Uterus (tissue), 2 donors: ENCODE measurements around the gene TMEM120B.

Experiments used
- CTCF ChIP-seq, 4 experiments: fragments of 200-600 bp in 2 of 4; fragments of 450-650 bp in 2 of 4; sonication (generic) in 2 of 4; IDR thresholded peaks; one replicate each; pipeline ENCODE4 v1.5.1; 2016 to 2019; ENCODE audit warnings: antibody characterized with exemption in 4 of 4, mild to moderate bottlenecking in 2 of 4, moderate library complexity in 1 of 4
- POLR2A ChIP-seq, 2 donors: fragments of 450-650 bp; IDR thresholded peaks; one replicate each; pipeline ENCODE4 v1.6.1; 2016; ENCODE audit warnings: antibody characterized with exemption in 2 of 2, mild to moderate bottlenecking in 1 of 2, moderate library complexity in 1 of 2

- TF ChIP-seq POLR2A (IDR thresholded peaks at IDR 0.05) (no peak), CTCF (IDR thresholded peaks at IDR 0.05) (no peak)
Measured at GRCh38 chr12:121830588-121831265, 118.2 kb downstream of the TMEM120B start.
